SK-N-MC (cell line): ENCODE measurements around the gene RHBDD1.

Source experiments
- DNase-seq: peaks from one replicate; pipeline ENCODE4 v3.0.0-alpha.2; 2011; ENCODE audit warnings: low read depth, low spot score
- H3K27ac ChIP-seq: fragments of 200-600 bp; sonication (generic); 2 replicates; pipeline ENCODE4 v1.5.1; 2016; ENCODE audit warnings: mixed run types
- H3K36me3 ChIP-seq: fragments of 200-600 bp; sonication (generic); 2 replicates; pipeline ENCODE4 v1.6.1; 2017; ENCODE audit warnings: antibody characterized with exemption, low read length, mixed read lengths; ENCODE audit not compliant: insufficient read depth
- H3K4me3 ChIP-seq: fragments of 200-600 bp; sonication (generic); 2 replicates; pipeline ENCODE4 v1.5.1; 2016
- H3K9ac ChIP-seq: fragments of 200-600 bp; sonication (generic); 2 replicates; pipeline ENCODE4 v1.8.0; 2017; ENCODE audit warnings: mixed run types, mixed read lengths; ENCODE audit not compliant: insufficient read length
- H3K9me3 ChIP-seq: fragments of 200-600 bp; sonication (generic); 2 replicates; pipeline ENCODE4 v1.6.1; 2017; ENCODE audit warnings: low read depth, mild to moderate bottlenecking, antibody characterized with exemption, low read length, moderate library complexity, mixed read lengths
- EZH2 ChIP-seq: fragments of 200-600 bp; sonication (generic); IDR thresholded peaks from one replicate; pipeline ENCODE4 v1.6.1; 2017; ENCODE audit warnings: antibody characterized with exemption
- FOXP2 ChIP-seq: optimal IDR thresholded peaks from 2 replicates; pipeline ENCODE3; 2011; ENCODE audit warnings: mild to moderate bottlenecking, moderate library complexity; ENCODE audit not compliant: insufficient read depth; ENCODE audit errors: extremely low read length, control extremely low read depth
- POLR2AphosphoS5 ChIP-seq: IDR thresholded peaks from 2 replicates; pipeline ENCODE4 v1.6.1; 2012; ENCODE audit warnings: mild to moderate bottlenecking, low read depth, low read length, borderline replicate concordance

RHBDD1 gene

DNA sequence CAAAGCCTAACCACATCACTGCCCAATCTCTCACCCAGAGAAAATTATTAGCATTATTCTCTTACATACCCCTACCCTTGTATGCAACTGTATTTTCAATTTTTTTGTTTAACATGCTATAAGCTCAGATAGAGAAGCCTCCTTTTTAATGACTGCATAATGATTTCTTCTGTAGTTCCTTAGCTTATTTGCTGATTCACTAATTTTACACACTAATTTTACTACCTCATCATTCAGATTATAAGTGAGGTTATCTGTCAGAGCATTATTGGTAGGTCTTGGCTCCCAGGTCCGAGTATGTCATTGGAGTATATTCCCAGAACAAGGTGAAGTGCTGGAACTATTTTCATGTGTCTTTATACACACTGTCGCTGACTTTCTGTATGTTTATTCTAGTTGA lies 45.4 kb downstream of the RHBDD1 start:
- Histone ChIP-seq H3K9ac (no peak overlapping the region), H3K4me3 (no peak overlapping the region), H3K27ac (no peak overlapping the region), H3K36me3 (no peaks in the 10 kb centered on the region), H3K9me3 (no peaks in the 10 kb centered on the region)
- TF ChIP-seq EZH2 (no peak), POLR2AphosphoS5 (no peak), FOXP2 (no peak)
- no peak for DNase-seq

DNA sequence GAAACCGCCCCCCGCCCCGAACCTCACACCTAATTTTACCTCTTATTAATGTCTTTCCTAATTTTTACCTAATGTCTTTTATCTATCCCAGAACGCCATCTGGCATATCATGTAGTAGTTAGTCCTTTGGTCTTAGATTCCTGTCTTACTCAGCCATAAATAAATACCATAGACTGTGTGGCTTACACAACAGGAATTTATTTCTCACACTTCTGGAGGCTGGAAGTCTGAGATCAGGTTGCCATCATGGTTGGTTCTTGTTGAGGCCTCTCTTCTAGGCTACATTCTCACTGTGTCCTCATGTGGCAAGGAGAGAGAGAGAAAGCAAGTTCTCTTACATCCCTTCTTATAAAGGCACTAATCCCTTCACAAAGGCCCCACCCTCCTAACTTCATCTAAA lies 46.8 kb downstream of the RHBDD1 start:
- Histone ChIP-seq H3K36me3 (no peaks in the 10 kb centered on the region), H3K9ac (no peak overlapping the region), H3K27ac (no peak overlapping the region), H3K4me3 (no peak overlapping the region), H3K9me3 (no peaks in the 10 kb centered on the region)
- DNase-seq = no peak
- no peak for TF ChIP-seq FOXP2
- no peak for TF ChIP-seq POLR2AphosphoS5
- TF ChIP-seq EZH2 = no peak

DNA sequence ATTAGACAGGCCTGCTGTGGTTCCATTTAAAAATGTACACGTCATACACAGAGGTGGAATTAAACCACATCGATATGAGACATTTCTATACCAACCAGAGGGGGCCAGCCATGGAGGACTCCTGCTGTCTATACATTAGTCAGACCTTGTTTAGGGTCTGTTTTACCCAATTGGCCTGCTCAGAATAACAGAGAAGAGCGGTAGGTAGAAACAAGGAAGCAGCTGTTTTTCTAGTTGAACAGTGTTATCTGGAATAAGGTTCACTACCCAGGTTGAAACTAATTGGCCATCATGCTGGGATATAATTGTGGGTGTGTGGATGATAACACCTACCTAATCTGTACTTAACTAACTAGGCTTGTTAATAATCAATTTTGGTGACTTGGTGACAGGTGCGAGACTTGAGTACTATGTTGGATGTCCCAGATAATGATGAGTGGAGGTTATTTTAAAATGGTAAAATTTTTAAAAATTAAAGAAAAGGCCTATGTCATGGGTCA lies 47.5 kb downstream of the RHBDD1 start:
- H3K9ac ChIP-seq = no peak overlapping the region
- no peaks in the 10 kb centered on the region for H3K36me3 ChIP-seq
- DNase-seq = no peak
- TF ChIP-seq POLR2AphosphoS5 (no peak), FOXP2 (no peak), EZH2 (no peak)
- no peaks in the 10 kb centered on the region for H3K9me3 ChIP-seq
- H3K27ac ChIP-seq = no peak overlapping the region
- H3K4me3 ChIP-seq = no peak overlapping the region

DNA sequence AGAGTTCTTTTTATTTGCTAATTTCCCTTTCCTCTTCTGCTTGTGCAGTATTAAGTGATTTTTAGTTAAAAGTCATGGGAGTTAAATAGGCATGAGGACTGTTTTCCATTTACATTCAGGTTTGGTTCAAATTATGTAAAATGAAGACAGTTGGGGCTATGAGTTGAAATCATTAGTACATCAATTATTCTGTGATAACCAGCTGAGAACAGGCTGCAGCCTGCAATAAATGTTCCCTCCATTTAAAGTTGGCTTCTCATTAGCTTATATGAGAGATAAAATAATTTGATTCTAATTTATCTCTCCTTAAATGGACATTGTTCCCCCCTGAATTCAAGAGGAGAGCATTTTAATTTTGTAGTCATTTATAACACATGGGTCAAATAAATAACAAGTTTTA lies 48.3 kb downstream of the RHBDD1 start:
- Histone ChIP-seq H3K9me3 (no peaks in the 10 kb centered on the region), H3K9ac (no peak overlapping the region), H3K27ac (no peak overlapping the region), H3K4me3 (no peak overlapping the region), H3K36me3 (no peaks in the 10 kb centered on the region)
- TF ChIP-seq POLR2AphosphoS5 (no peak), FOXP2 (no peak), EZH2 (no peak)
- no peak for DNase-seq

DNA sequence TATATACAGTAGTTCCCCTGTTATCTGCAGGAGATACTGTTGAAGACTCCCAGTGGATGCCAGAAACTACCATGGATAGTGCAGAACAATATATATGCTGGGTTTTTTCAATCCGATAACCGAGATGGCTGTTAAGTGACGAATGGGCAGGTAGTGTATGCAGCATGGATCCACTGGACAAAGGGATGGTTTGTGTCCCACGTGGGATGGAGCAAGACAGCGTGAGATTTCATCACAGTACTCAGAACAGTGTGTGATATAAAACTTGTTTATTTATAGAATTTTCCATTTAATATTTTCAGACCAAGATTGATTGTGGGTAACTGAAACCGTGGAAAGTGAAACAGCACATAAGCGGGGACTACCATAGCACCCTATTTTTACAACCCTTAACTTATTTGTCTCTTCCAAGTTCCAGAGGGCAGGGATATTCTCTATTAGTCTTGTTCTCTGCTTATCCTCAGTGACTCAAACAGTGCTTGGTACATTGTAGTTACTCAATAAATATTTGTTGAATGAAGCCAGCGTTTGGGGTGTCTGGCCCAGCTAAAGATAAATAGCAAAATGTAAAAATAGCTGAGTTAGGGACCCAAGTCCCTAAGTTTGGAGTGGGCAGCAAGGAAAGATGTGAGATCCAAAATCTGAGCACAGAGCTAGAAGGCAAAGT lies 50.0 kb downstream of the RHBDD1 start:
- Histone ChIP-seq H3K36me3 (no peaks in the 10 kb centered on the region), H3K9me3 (no peaks in the 10 kb centered on the region), H3K9ac (no peak overlapping the region), H3K27ac (no peak overlapping the region), H3K4me3 (no peak overlapping the region)
- TF ChIP-seq FOXP2 (no peak), EZH2 (no peak)
- no peak for DNase-seq

DNA sequence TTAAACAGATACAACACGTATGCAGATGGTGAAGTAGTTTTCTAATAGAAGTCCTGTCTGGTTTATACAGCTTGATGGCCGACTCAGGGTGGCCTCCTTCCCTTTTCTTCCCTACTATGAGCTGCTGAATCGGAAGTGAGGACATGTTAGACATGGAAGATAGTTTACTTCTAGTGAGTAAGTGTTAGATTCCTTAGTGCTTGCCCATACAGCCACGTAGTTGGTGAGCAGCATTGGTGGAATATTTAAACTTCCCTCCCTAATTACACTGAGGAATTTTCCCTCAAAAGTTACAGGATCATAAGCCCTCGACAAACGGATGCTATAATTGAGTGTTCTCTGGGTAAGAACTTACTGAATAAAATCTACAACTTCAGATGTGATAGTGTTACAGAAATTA lies 52.1 kb downstream of the RHBDD1 start:
- no peak for DNase-seq
- no peaks in the 10 kb centered on the region for H3K9me3 ChIP-seq
- no peak overlapping the region for H3K9ac ChIP-seq
- H3K27ac ChIP-seq = no peak overlapping the region
- TF ChIP-seq EZH2 (no peak), POLR2AphosphoS5 (no peak), FOXP2 (no peak)
- H3K36me3 ChIP-seq = no peaks in the 10 kb centered on the region
- H3K4me3 ChIP-seq = no peak overlapping the region

DNA sequence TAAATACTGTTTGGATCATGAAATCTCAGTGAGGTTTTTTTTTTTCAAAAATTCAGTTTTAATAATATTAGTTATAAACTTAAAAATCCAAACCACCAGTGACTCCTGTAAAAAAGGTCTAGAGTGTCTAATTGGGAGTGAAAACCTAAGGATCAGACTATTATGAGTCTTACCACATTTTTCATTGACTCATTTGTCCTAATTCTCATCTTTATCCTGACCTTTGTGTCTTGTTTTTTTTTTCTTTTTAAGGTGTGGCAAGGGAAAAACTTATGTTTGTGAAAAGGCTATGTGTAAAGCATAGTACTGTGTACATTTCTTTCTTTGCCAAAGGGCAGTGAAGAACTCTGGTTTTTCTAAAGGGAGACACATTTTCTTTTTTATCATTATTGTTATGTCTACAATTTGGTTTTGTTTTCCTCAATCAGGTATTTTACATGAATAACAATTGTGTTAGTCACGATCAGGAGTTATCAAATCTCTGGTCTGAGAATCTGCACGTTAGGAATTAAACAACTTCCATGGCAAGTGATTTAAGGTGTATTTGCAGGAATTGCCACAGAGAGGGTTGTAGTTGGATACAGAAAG lies 52.6 kb downstream of the RHBDD1 start:
- H3K9me3 ChIP-seq = no peaks in the 10 kb centered on the region
- H3K36me3 ChIP-seq = no peaks in the 10 kb centered on the region
- H3K4me3 ChIP-seq = no peak overlapping the region
- H3K9ac ChIP-seq = no peak overlapping the region
- H3K27ac ChIP-seq = no peak overlapping the region
- TF ChIP-seq POLR2AphosphoS5 (no peak), FOXP2 (no peak)
- DNase-seq = no peak

DNA sequence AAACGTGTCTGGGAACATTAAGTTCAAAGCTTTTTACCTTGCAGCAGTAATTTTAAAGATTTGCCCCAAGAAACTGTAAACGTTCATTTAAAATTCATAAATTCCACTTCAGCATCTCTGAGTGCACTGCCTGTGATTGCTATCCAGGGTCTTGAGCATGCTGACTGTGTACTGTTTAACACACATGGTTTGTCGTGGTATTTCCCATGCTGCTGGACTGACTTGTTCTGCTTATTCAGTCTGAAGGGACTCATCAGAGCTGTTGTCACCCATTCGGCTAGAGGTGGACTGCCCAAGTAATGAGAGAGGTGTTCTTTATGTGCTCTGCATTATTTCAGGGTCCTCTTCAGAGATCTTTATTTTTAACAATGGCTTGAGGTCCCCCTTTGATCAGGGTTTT lies 53.1 kb downstream of the RHBDD1 start:
- Histone ChIP-seq H3K27ac (no peak overlapping the region), H3K4me3 (no peak overlapping the region)
- TF ChIP-seq FOXP2 (no peak), EZH2 (no peak), POLR2AphosphoS5 (no peak)

DNA sequence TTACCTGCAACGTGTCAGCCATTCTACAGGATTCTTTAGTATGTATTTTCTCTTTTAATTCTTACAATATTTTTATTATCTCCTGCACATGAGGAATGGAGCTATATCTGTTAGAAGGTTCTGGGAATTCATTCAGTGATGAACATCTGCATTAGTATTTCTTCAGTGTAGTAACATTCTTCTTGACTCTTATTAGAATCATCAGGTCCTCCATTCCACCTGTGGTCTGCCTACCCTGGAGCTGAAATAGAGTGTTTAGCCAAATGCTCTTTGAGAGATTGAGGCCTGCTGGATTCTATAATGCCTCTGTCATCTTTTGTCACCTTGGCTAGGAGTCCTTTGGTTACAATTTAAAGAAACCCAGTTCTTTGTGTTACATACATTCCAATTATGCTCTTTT lies 54.4 kb downstream of the RHBDD1 start:
- H3K4me3 ChIP-seq = no peak overlapping the region
- H3K9ac ChIP-seq = no peak overlapping the region
- H3K36me3 ChIP-seq = no peaks in the 10 kb centered on the region
- no peaks in the 10 kb centered on the region for H3K9me3 ChIP-seq
- TF ChIP-seq FOXP2 (no peak), EZH2 (no peak), POLR2AphosphoS5 (no peak)
- DNase-seq = no peak
- H3K27ac ChIP-seq = no peak overlapping the region

More for the DNA sequence above, 53.1 kb downstream of the RHBDD1 start:
- Histone ChIP-seq H3K36me3 (no peaks in the 10 kb centered on the region), H3K9ac (no peak overlapping the region), H3K9me3 (no peaks in the 10 kb centered on the region)
- no peak for DNase-seq
